ENCODE measurements around the gene THY1.
A peak's percentile ranks its signal among the peaks of the same experiment; 100 is the strongest.

THY1 gene

GRCh38 chr11:119371778-119372182 is 51.2 kb downstream of the THY1 start:
- H3K4me3 ChIP-seq (ENCODE audit: low read length) = no peak overlapping the region
- peak; percentile 49 for TF ChIP-seq CTCF (IDR thresholded peaks at IDR 0.05; ENCODE audit: insufficient read depth, low read depth, low read length, missing control alignments)
- peak; percentile 63 for DNase-seq (ENCODE audit: low read depth)

GRCh38 chr11:119371067-119371601 is 51.8 kb downstream of the THY1 start:
- no peak overlapping the region for H3K4me3 ChIP-seq (ENCODE audit: low read length)
- no peak for DNase-seq (ENCODE audit: low read depth)
- no peak for TF ChIP-seq CTCF (IDR thresholded peaks at IDR 0.05; ENCODE audit: insufficient read depth, low read depth, low read length, missing control alignments)

- TF ChIP-seq CTCF (IDR thresholded peaks at IDR 0.05; ENCODE audit: insufficient read depth, low read depth, low read length, missing control alignments) = no peak
- H3K4me3 ChIP-seq (ENCODE audit: low read length) = no peak overlapping the region
- no peak for DNase-seq (ENCODE audit: low read depth)
Observed at GRCh38 chr11:119370486-119371046, 52.4 kb downstream of the THY1 start.

GRCh38 chr11:119369132-119369925 is 53.6 kb downstream of the THY1 start:
- TF ChIP-seq CTCF (IDR thresholded peaks at IDR 0.05; ENCODE audit: insufficient read depth, low read depth, low read length, missing control alignments) = no peak
- H3K4me3 ChIP-seq (ENCODE audit: low read length) = no peak overlapping the region
- no peak for DNase-seq (ENCODE audit: low read depth)

GRCh38 chr11:119368121-119369034 is 54.6 kb downstream of the THY1 start:
- no peak for DNase-seq (ENCODE audit: low read depth)
- no peak overlapping the region for H3K4me3 ChIP-seq (ENCODE audit: low read length)
- TF ChIP-seq CTCF (IDR thresholded peaks at IDR 0.05; ENCODE audit: insufficient read depth, low read depth, low read length, missing control alignments) = no peak

GRCh38 chr11:119367661-119368120 is 55.3 kb downstream of the THY1 start:
- H3K4me3 ChIP-seq (ENCODE audit: low read length) = no peak overlapping the region
- no peak for TF ChIP-seq CTCF (IDR thresholded peaks at IDR 0.05; ENCODE audit: insufficient read depth, low read depth, low read length, missing control alignments)
- no peak for DNase-seq (ENCODE audit: low read depth)

Measured in epithelial cell of esophagus (primary cell).